GM12873 (cell line): ENCODE measurements around the gene CDC42SE2.
A peak's percentile ranks its signal among the peaks of the same experiment; 100 is the strongest.

Source experiments
- CTCF ChIP-seq: IDR thresholded peaks from 2 replicates; pipeline ENCODE4 v1.5.1; 2012; ENCODE audit warnings: low read depth, mild to moderate bottlenecking, moderate library complexity, low read length, control low read depth; ENCODE audit not compliant: insufficient read depth; ENCODE audit errors: missing control alignments

CDC42SE2 gene, protein sequence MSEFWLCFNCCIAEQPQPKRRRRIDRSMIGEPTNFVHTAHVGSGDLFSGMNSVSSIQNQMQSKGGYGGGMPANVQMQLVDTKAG

GRCh38 chr5:131263648-131264450 is at the start of gene CDC42SE2:
Gene CDC42SE2, plus strand, starts transcription at chr5:131264053. Its CDS starts 95,441 bp downstream, at chr5:131359494.
- TF ChIP-seq CTCF, result peak; percentile 20

GRCh38 chr5:131214609-131215227 is 49.1 kb upstream of the CDC42SE2 start:
- TF ChIP-seq CTCF, result no peak

DNA sequence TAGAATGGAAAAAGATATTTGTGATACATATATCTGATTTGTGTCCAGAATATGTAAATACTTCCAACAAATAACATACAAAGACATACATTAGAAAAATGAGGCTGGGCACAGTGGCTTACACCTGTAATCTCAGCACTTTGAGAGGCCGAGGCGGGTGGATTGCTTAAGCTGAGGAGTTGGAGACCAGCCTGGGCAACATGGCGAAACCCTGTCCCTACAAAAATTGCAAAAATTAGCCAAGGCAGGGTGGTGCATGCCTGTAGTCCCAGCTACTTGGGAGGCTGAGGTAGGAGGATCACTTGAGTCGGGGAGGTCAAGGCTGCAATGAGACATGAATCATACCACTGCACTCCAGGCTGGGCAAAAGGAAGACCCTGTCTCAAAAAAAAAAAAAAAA is 46.1 kb upstream of the CDC42SE2 start:
- TF ChIP-seq CTCF, result no peak

DNA sequence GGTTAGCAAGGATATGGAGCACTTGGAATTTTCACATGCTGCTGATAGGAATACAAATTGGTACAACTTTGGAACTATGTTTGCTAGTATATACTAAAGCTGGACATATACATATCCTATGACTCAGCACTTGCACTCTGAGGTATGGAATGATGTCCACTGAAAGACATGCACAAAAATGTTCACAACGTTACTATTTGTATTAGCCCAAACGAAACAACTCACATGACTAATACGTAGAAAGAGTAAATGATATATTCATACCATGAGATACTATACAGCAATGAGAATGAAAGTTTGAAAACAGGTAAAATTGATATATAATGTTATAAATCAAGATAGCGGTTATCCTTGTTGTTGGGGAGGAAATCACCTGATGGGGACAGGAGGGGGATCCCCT is 45.5 kb upstream of the CDC42SE2 start:
- TF ChIP-seq CTCF, result no peak

GRCh38 chr5:131220566-131220965 is 43.3 kb upstream of the CDC42SE2 start:
- TF ChIP-seq CTCF, result no peak

DNA sequence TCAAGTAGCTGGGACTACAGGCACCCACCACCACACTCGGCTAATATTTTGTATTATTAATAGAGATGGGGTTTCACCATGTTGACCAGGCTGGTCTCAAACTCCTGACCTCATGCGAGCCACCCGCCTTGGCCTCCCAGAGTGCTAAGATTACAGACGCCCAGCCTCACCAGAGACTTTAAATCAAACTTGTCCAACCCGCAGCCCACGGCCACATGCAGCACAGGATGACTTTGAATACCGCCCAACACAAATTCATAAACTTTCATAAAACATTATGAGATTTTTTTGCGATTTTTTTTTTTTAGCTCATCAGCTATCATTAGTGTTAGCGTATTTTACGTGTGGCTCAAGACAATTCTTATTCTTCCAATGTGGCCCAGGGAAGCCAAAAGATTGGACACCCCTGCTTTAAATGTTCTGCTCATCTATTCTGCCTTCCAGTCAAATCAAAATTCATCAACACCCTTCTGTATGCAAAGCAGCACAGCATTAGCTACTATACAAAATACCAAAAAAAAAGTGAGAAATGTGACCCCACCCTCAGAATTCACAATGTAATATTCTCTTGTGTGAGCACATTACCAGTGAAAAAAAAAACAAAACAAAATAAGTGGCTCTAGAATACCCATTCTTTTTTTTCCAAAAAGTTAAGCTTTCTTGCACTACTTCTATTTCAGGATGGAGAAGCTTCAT is 42.7 kb upstream of the CDC42SE2 start:
- TF ChIP-seq CTCF, result no peak

GRCh38 chr5:131221888-131222287 is 42.0 kb upstream of the CDC42SE2 start:
- no peak for TF ChIP-seq CTCF
